Measurements from ENCODE around the gene FA2H.
"Not testable (repeated sequence)": the region's sequence is repeated elsewhere in the genome, so short reads cannot be mapped to it uniquely, and the experiment has no call there.

Gene FA2H

DNA sequence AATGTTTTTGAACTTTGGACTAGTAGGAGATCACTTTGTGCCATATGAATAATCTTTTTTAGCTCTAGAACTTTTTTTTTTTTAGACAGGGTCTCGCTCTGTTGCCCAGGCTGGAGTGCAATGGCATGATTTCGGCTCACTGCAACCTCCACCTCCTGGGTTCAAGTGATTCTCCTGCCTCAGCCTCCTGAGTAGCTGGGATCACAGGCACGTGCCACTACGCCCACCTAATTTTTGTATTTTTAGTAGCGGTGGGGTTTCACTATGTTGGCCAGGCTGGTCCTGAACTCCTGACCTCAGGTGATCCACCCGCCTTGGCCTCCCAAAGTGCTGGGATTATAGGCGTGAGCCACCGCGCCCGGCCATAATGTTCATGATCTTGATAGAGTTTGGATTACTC is 105.7 kb downstream of the FA2H start:
- DNase-seq, result not testable (repeated sequence)

DNA sequence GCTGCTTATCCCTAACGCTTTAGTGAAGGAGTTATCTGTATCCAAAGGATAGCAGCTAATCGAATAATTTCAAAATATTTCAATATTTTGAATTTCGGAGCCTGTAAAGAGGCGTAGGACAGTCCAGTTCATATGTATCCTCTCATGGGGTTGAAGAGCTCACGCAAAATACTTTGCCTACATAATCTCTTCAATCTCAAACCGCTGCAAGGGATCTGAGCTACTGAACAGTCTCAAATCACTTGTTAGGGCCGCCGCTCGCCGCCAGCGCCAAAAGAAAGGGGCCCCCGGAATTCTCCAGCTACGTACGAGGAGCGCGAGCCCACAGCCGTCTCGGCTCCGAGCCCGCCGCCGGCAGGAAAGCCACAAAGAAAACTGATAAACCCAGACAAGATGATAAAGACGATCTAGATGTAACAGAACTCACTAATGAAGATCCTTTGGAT is 107.3 kb downstream of the FA2H start:
- peak; percentile 15 for DNase-seq

DNA sequence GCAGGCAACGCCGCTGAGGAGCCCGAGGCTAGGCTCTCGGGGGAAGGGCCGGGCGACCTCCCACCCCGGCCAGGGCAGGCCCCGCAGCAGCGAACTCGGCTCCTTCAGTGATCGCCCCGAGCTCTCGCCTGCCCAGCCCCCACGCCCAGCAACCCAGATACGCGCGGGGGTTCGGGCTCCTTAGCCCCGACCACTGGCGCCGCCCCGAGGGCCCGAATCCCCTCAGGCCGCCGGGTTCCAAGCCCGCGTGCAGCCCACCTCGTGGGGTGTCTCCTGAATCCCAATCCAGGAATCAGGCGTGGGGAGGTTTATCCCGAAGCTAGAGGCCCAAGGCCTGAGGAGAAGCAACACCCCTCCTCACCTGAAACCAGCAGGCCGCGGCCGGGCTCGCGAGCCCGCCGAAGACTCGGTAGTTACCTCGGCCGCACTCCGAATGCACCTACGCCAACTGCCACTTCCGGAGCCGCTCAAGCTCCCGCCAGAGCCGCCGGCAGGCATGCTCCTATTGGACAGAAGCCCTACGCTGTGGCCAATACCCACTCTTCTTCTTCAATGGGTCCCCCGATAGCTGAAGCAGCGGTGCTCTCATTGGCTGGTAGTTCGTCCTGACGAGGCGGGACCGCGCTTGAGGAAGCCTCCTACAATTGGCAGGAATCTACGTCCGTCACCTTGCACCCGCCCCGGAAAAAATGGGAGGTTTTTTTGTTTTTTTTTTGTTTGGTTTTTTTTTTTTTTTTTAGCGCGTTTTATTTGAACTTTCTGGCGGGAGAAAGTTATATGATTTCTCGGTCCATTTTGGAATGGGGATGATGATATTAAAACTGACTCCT is 108.0 kb downstream of the FA2H start, which contains the start of gene RFWD3:
Gene RFWD3 (minus strand): TSS at position 453 of the 830 bp plus-strand sequence. CDS start 5,428 bp downstream, outside the sequence.
- DNase-seq, result peak; percentile 96

DNA sequence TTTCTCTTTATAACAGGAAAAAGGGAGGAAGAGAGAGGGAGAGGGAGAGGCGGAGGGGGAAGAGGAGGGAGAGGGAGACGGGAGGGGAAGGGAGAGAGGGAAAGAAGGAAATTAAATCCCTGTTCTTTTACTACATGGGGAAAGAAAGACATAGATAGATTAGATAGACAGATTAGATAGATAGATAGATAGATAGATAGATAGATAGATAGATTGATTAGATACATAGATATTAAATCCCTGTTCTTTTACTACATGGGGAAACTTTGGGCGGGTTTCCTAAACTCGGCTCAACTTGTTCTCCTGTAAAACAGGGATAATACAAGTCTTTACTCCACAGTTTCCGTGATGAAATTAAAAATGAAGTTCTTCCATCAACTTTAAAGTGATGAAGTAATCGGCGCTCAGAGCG is 108.6 kb downstream of the FA2H start:
- DNase-seq, result no peak

Measured in NCI-H345 (cell line).